ENCODE results near the gene ZDHHC14.

The ZDHHC14 gene

DNA sequence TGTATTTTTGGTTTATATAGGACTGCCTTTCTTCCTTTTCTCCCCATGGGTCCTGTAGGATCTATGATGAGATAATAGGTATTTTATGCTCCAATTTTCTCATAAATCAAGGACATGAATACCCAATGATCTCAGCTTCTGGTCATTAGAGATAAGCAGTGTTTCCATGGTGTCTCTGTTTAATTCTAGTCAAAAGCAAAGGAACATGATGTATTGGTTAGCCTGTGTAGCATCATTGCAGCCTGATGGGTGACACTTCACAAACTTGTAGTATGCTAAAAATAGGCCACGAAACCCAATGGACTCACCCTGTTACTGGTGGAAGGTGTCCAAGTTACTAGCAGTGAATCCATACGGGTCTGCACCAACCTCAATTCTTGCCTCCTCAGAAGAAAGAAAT, 325.9 kb downstream of the ZDHHC14 start:
- no peak for DNase-seq (ENCODE audit: low read depth in 1 of 2, low spot score in 1 of 2)
- H3K27me3 ChIP-seq (ENCODE audit: insufficient read depth, poor library complexity, severe bottlenecking): no peaks in the 10 kb centered on the region
- no peak overlapping the region for H3K27ac ChIP-seq (replicated peaks)
- TF ChIP-seq, protein P1, sequence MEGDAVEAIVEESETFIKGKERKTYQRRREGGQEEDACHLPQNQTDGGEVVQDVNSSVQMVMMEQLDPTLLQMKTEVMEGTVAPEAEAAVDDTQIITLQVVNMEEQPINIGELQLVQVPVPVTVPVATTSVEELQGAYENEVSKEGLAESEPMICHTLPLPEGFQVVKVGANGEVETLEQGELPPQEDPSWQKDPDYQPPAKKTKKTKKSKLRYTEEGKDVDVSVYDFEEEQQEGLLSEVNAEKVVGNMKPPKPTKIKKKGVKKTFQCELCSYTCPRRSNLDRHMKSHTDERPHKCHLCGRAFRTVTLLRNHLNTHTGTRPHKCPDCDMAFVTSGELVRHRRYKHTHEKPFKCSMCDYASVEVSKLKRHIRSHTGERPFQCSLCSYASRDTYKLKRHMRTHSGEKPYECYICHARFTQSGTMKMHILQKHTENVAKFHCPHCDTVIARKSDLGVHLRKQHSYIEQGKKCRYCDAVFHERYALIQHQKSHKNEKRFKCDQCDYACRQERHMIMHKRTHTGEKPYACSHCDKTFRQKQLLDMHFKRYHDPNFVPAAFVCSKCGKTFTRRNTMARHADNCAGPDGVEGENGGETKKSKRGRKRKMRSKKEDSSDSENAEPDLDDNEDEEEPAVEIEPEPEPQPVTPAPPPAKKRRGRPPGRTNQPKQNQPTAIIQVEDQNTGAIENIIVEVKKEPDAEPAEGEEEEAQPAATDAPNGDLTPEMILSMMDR (IDR thresholded peaks at IDR 0.05; ENCODE audit: insufficient read depth, low read length): no peak
- TF ChIP-seq GABPA (IDR thresholded peaks at IDR 0.05; ENCODE audit: low read depth) (no peak), POLR2AphosphoS5 (IDR thresholded peaks at IDR 0.05; ENCODE audit: low read depth) (no peak), SPI1 (IDR thresholded peaks at IDR 0.05; ENCODE audit: borderline replicate concordance, low read depth) (no peak)
- TF ChIP-seq, protein P2, sequence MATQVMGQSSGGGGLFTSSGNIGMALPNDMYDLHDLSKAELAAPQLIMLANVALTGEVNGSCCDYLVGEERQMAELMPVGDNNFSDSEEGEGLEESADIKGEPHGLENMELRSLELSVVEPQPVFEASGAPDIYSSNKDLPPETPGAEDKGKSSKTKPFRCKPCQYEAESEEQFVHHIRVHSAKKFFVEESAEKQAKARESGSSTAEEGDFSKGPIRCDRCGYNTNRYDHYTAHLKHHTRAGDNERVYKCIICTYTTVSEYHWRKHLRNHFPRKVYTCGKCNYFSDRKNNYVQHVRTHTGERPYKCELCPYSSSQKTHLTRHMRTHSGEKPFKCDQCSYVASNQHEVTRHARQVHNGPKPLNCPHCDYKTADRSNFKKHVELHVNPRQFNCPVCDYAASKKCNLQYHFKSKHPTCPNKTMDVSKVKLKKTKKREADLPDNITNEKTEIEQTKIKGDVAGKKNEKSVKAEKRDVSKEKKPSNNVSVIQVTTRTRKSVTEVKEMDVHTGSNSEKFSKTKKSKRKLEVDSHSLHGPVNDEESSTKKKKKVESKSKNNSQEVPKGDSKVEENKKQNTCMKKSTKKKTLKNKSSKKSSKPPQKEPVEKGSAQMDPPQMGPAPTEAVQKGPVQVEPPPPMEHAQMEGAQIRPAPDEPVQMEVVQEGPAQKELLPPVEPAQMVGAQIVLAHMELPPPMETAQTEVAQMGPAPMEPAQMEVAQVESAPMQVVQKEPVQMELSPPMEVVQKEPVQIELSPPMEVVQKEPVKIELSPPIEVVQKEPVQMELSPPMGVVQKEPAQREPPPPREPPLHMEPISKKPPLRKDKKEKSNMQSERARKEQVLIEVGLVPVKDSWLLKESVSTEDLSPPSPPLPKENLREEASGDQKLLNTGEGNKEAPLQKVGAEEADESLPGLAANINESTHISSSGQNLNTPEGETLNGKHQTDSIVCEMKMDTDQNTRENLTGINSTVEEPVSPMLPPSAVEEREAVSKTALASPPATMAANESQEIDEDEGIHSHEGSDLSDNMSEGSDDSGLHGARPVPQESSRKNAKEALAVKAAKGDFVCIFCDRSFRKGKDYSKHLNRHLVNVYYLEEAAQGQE (IDR thresholded peaks at IDR 0.05; ENCODE audit: insufficient replicate concordance, low read depth): no peak
- no peak overlapping the region for H3K4me3 ChIP-seq (replicated peaks; ENCODE audit: insufficient read depth, low read length)

DNA sequence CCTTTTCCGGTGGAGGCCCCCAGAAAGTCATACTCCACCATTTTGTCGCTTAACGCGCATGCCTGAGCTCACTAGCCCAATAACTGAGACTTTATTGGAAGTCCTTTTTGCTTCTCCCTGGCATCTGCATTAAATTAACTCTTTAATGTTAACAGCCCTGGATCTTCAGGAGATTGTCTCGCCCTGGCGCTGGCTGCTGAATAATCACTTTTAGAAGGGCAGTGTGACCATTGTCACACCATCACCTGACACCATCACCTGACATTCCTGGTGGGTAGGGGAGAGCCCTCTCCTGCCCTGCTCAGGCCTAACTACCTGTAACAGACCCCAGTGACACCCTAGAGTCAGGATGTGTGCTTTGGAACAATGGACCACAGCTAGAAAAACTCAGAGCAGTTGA, 326.6 kb downstream of the ZDHHC14 start:
- H3K27me3 ChIP-seq (ENCODE audit: insufficient read depth, poor library complexity, severe bottlenecking): no peaks in the 10 kb centered on the region
- H3K4me3 ChIP-seq (replicated peaks; ENCODE audit: insufficient read depth, low read length): no peak overlapping the region
- DNase-seq (ENCODE audit: low read depth in 1 of 2, low spot score in 1 of 2): no peak
- H3K27ac ChIP-seq (replicated peaks): no peak overlapping the region
- TF ChIP-seq SPI1 (IDR thresholded peaks at IDR 0.05; ENCODE audit: borderline replicate concordance, low read depth): no peak
- no peak for TF ChIP-seq GABPA (IDR thresholded peaks at IDR 0.05; ENCODE audit: low read depth)
- TF ChIP-seq, protein P1 (IDR thresholded peaks at IDR 0.05; ENCODE audit: insufficient read depth, low read length): no peak
- TF ChIP-seq, protein P2 (IDR thresholded peaks at IDR 0.05; ENCODE audit: insufficient replicate concordance, low read depth): no peak

DNA sequence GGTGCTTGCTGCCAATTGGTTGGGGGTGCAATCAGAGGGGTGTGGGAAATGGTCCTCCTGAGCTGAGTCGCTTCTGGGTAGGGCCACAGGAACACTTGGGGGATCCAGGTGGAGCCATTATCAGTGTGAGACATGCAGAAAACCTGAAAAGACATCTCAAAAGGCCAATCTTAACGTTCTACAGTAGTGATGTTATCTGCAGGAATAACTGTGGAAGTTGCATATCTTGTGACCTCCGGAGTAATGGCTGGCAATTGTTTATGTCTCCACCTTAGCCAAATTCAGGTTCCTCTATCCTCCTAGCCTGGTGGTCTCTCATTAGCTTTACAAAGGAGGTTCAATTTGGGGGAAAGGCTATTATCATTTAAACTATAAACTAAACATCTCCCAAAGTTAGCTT, 327.2 kb downstream of the ZDHHC14 start:
- Histone ChIP-seq H3K27ac (replicated peaks) (no peak overlapping the region), H3K27me3 (ENCODE audit: insufficient read depth, poor library complexity, severe bottlenecking) (no peaks in the 10 kb centered on the region), H3K4me3 (replicated peaks; ENCODE audit: insufficient read depth, low read length) (no peak overlapping the region)
- DNase-seq (ENCODE audit: low read depth in 1 of 2, low spot score in 1 of 2): no peak
- TF ChIP-seq SPI1 (IDR thresholded peaks at IDR 0.05; ENCODE audit: borderline replicate concordance, low read depth) (no peak), GABPA (IDR thresholded peaks at IDR 0.05; ENCODE audit: low read depth) (no peak), POLR2AphosphoS5 (IDR thresholded peaks at IDR 0.05; ENCODE audit: low read depth) (no peak)
- TF ChIP-seq, protein P2 (IDR thresholded peaks at IDR 0.05; ENCODE audit: insufficient replicate concordance, low read depth): no peak
- TF ChIP-seq, protein P1 (IDR thresholded peaks at IDR 0.05; ENCODE audit: insufficient read depth, low read length): no peak
